Suppressor macrophage treated with lipopolysaccharide for 1 hour (primary cell): ENCODE results near the gene SPATA3.
"Not testable (repeated sequence)": the region's sequence is repeated elsewhere in the genome, so short reads cannot be mapped to it uniquely, and the experiment has no call there.

Source experiments
- DNase-seq, 3 donors: peaks; one replicate each; pipeline ENCODE4 v3.0.0-alpha.2; 2020 to 2022

SPATA3 gene

GRCh38 chr2:230995821-230996220 is at the start of gene SPATA3:
Gene SPATA3, plus strand, starts transcription at chr2:230996121. Its CDS starts 113 bp downstream, at chr2:230996234.
- no peak for DNase-seq

GRCh38 chr2:230946429-230947234 is 49.3 kb upstream of the SPATA3 start:
- DNase-seq: no peak

GRCh38 chr2:230947235-230947576 is 48.7 kb upstream of the SPATA3 start:
- no peak for DNase-seq

GRCh38 chr2:230947908-230948365 is 48.0 kb upstream of the SPATA3 start:
- peak; percentile 84 to 88 (median 87) for DNase-seq

- no peak for DNase-seq
Observed at GRCh38 chr2:230949966-230950873, 45.7 kb upstream of the SPATA3 start.

GRCh38 chr2:230950874-230951339 is 45.0 kb upstream of the SPATA3 start:
- no peak for DNase-seq

- no peak for DNase-seq
Observed at GRCh38 chr2:230951396-230951795, 44.5 kb upstream of the SPATA3 start.

GRCh38 chr2:230952226-230952956 is 43.5 kb upstream of the SPATA3 start:
- no peak for DNase-seq

- peak; percentile 91 to 96 (median 93) for DNase-seq
Observed at GRCh38 chr2:230953845-230954244, 42.1 kb upstream of the SPATA3 start.

GRCh38 chr2:230954746-230955145 is 41.2 kb upstream of the SPATA3 start:
- DNase-seq: peak in 2 of 3 donors; percentile 32 to 64

GRCh38 chr2:230955163-230955737 is 40.7 kb upstream of the SPATA3 start:
- DNase-seq: no peak

GRCh38 chr2:230956827-230957755 is 38.8 kb upstream of the SPATA3 start:
- DNase-seq: peak; percentile 66 to 87 (median 72)

GRCh38 chr2:230957756-230958391 is 38.0 kb upstream of the SPATA3 start:
- DNase-seq: no peak

GRCh38 chr2:230958820-230959756 is 36.8 kb upstream of the SPATA3 start:
- DNase-seq: peak in 2 of 3 donors; percentile 27 to 40

GRCh38 chr2:230960026-230960425 is 35.9 kb upstream of the SPATA3 start:
- DNase-seq: no peak

GRCh38 chr2:230961091-230961491 is 34.8 kb upstream of the SPATA3 start:
- DNase-seq: no peak

GRCh38 chr2:230964136-230964730 is 31.7 kb upstream of the SPATA3 start:
- no peak for DNase-seq

- DNase-seq: no peak
Observed at GRCh38 chr2:230967113-230967512, 28.8 kb upstream of the SPATA3 start.

GRCh38 chr2:230968314-230968713 is 27.6 kb upstream of the SPATA3 start:
- DNase-seq: not testable (repeated sequence)
